Stimulated activated CD4-positive, alpha-beta T cell treated with anti-CD3 and anti-CD28 coated beads, Interleukin-12 subunit alpha, Interleukin-12 subunit beta, amount 100 ng/mL, for 24 hours (primary cell): ENCODE results near the gene MRPL49.
"Not testable (repeated sequence)": the region's sequence is repeated elsewhere in the genome, so short reads cannot be mapped to it uniquely, and the experiment has no call there.

Experiments used
- DNase-seq, 2 experiments: peaks; one replicate each; pipeline ENCODE4 v3.0.0-alpha.2; 2020; ENCODE audit warnings: low read depth in 2 of 2

Gene MRPL49

GRCh38 chr11:65165410-65166317 is 43.5 kb downstream of the MRPL49 start:
- DNase-seq: no peak

- DNase-seq: no peak
Measured at GRCh38 chr11:65166893-65167292, 44.8 kb downstream of the MRPL49 start.

GRCh38 chr11:65167656-65168055 is 45.5 kb downstream of the MRPL49 start:
- no peak for DNase-seq

- no peak for DNase-seq
Measured at GRCh38 chr11:65169164-65169641, 47.1 kb downstream of the MRPL49 start.

GRCh38 chr11:65170058-65170534 is 48.0 kb downstream of the MRPL49 start, which contains the start of gene SPDYC:
Gene SPDYC (plus strand): TSS chr11:65170233. CDS start chr11:65171358, 1,125 bp downstream.
- no peak for DNase-seq

- no peak for DNase-seq
Measured at GRCh38 chr11:65172600-65172999, 50.5 kb downstream of the MRPL49 start.

- not testable (repeated sequence) for DNase-seq
Measured at GRCh38 chr11:65174571-65175010, 52.5 kb downstream of the MRPL49 start.
